Measurements from ENCODE around the gene PCDHGA2.
"Not testable (repeated sequence)": the region's sequence is repeated elsewhere in the genome, so short reads cannot be mapped to it uniquely, and the experiment has no call there.

Gene PCDHGA2

DNA sequence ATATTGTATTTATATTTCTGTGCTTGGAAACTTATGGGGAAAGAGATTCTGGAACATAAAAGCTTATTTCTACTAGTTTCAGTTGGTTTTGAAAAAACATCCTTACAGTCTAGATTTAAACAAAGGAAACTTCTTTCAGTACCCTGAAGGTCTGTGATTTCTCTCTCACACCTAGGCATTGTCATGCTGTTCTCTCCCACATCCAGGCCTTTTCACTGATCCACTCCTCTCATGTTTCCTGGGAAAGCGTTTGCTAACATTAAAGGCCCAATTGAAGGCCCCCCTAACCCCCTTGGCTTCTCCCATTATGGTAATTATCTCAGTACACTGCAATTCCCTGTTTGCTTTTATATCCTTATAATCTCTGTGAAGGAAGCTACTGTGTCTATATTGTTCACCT lies 4.2 kb downstream of the PCDHGA2 start:
- no peak overlapping the region for H3K4me3 ChIP-seq (ENCODE audit: low read depth, low read length)
- DNase-seq (ENCODE audit: low read depth), result no peak
- TF ChIP-seq, protein P1, sequence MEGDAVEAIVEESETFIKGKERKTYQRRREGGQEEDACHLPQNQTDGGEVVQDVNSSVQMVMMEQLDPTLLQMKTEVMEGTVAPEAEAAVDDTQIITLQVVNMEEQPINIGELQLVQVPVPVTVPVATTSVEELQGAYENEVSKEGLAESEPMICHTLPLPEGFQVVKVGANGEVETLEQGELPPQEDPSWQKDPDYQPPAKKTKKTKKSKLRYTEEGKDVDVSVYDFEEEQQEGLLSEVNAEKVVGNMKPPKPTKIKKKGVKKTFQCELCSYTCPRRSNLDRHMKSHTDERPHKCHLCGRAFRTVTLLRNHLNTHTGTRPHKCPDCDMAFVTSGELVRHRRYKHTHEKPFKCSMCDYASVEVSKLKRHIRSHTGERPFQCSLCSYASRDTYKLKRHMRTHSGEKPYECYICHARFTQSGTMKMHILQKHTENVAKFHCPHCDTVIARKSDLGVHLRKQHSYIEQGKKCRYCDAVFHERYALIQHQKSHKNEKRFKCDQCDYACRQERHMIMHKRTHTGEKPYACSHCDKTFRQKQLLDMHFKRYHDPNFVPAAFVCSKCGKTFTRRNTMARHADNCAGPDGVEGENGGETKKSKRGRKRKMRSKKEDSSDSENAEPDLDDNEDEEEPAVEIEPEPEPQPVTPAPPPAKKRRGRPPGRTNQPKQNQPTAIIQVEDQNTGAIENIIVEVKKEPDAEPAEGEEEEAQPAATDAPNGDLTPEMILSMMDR (IDR thresholded peaks at IDR 0.05; ENCODE audit: low read depth, low read length, missing control alignments), result no peak

DNA sequence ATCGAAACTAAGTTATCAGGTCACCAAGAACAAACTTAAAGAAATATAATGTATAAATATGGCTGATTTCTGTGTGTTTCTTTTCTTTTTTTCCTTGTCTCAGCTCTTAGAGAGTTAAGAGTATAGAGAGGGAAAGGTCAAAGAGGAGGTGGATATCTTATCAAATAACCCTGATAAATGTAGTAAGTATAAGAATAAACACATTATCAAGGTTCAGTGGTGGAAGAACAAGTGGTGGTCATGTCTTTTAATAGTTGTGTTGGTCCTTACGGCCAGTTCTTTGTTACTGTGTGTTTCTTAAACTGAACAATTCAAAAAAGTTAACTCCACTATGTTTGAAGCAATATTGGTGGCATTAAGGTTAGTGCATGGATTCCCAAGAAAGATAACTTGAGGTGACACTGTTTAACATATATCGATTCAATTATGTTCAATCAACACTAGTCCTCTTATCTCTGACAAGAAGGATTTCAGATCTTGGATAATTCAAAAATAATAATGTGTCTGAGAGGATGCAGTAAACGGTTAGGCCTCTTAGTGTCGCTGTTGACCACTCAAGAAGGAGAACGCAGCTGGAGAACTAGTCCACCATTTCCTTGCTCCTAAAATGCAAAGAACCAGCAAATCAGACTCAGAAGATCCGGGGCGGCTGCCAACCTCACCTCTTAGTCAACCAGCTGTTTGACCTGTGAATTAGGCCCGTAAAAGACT lies 4.8 kb downstream of the PCDHGA2 start, which contains the start of gene PCDHGA3:
TSS of gene PCDHGA3 (plus strand) at position 588 of the 711 bp plus-strand sequence. CDS start 205 bp downstream, outside the sequence.
- TF ChIP-seq, protein P1 (IDR thresholded peaks at IDR 0.05; ENCODE audit: low read depth, low read length, missing control alignments), result peak; percentile 6
- no peak for DNase-seq (ENCODE audit: low read depth)
- H3K4me3 ChIP-seq (ENCODE audit: low read depth, low read length), result no peak within 1 kb of the TSS

DNA sequence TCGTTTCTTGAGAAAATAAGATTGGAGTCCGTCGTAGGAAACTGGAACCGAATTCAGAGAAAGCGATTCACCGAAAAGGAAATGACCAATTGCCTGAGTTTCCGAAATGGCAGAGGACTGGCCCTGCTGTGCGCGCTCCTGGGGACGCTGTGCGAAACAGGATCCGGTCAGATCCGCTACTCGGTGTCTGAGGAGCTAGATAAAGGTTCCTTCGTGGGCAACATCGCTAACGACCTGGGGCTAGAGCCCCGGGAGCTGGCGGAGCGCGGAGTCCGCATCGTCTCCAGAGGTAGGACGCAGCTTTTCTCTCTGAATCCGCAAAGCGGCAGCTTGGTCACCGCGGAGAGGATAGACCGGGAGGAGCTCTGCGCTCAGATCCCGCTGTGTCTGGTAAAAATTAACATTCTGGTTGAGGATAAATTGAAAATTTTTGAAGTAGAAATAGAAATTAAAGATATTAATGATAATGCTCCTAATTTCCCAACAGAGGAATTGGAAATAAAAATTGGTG lies 5.4 kb downstream of the PCDHGA2 start:
- TF ChIP-seq, protein P1 (IDR thresholded peaks at IDR 0.05; ENCODE audit: low read depth, low read length, missing control alignments), result no peak
- DNase-seq (ENCODE audit: low read depth), result no peak

DNA sequence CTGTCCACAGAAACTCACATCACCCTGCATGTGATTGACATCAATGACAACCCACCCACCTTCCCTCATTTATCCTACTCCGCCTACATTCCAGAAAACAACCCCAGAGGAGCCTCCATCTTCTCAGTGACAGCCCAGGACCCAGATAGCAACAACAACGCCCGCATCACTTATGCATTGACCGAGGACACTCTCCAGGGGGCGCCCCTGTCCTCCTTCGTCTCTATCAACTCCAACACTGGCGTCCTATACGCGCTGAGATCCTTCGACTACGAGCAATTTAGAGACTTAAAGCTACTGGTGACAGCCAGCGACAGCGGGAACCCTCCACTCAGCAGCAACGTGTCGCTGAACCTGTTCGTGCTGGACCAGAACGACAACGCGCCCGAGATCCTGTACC lies 6.8 kb downstream of the PCDHGA2 start:
- DNase-seq (ENCODE audit: low read depth), result no peak
- H3K4me3 ChIP-seq (ENCODE audit: low read depth, low read length), result no peak overlapping the region
- TF ChIP-seq, protein P1 (IDR thresholded peaks at IDR 0.05; ENCODE audit: low read depth, low read length, missing control alignments), result peak; percentile 7

More for the DNA sequence above, 5.4 kb downstream of the PCDHGA2 start:
- no peak overlapping the region for H3K4me3 ChIP-seq (ENCODE audit: low read depth, low read length)

DNA sequence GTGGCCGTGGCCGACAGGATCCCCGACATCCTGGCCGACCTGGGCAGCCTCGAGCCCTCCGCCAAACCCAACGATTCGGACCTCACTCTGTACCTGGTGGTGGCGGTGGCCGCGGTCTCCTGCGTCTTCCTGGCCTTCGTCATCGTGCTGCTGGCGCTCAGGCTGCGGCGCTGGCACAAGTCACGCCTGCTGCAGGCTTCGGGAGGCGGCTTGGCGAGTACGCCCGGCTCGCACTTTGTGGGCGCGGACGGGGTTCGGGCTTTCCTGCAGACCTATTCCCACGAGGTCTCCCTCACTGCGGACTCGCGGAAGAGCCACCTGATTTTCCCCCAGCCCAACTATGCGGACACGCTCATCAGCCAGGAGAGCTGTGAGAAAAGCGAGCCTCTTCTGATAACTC lies 7.5 kb downstream of the PCDHGA2 start:
- DNase-seq (ENCODE audit: low read depth), result not testable (repeated sequence)

DNA sequence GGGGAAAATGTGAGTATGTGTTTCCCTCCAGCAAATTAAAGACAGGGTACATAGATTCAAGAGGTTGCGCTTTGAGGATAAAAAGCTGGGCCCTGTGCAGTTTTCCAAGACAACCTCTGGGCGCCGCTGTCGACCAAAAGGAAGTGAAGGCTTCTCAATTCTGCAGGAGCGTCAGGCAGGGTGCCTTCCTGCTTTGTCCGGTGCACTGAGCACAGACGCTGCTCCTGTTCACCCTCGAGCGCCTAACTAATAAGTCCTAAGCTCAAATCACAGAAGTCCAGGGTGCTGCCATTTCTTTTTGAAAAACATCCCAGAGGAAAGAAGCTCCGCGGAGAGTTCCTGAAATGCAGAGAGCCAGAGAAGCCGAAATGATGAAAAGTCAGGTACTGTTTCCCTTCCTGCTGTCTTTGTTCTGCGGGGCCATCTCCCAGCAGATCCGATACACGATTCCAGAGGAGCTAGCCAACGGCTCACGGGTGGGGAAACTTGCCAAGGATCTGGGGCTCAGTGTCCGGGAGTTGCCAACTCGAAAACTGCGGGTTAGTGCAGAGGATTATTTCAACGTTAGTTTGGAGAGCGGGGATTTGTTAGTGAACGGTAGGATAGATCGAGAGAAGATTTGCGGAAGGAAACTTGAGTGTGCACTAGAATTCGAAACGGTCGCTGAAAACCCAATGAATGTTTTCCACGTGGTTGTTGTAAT lies 11.5 kb downstream of the PCDHGA2 start, which contains the start of gene PCDHGB1:
TSS of gene PCDHGB1 (plus strand) at position 183 of the 703 bp plus-strand sequence. CDS start at position 345, 162 bp downstream.
- DNase-seq (ENCODE audit: low read depth), result peak; percentile 55
- TF ChIP-seq, protein P1 (IDR thresholded peaks at IDR 0.05; ENCODE audit: low read depth, low read length, missing control alignments), result peak; percentile 79
- H3K4me3 ChIP-seq (ENCODE audit: low read depth, low read length), result peak within 1 kb of the TSS; percentile 53

More for the DNA sequence above, 7.5 kb downstream of the PCDHGA2 start:
- H3K4me3 ChIP-seq (ENCODE audit: low read depth, low read length), result not testable (repeated sequence)

DNA sequence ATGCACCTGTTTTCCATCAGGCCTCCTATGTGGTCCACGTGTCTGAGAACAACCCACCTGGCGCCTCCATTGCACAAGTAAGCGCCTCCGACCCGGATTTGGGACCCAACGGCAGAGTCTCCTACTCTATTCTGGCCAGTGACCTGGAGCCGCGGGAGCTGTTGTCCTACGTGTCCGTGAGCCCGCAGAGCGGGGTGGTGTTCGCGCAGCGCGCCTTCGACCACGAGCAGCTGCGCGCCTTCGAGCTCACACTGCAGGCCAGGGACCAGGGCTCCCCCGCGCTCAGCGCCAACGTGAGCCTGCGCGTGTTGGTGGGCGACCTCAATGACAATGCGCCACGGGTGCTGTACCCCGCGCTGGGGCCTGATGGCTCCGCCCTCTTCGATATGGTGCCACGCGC lies 13.0 kb downstream of the PCDHGA2 start:
- no peak overlapping the region for H3K4me3 ChIP-seq (ENCODE audit: low read depth, low read length)
- TF ChIP-seq, protein P1 (IDR thresholded peaks at IDR 0.05; ENCODE audit: low read depth, low read length, missing control alignments), result no peak
- DNase-seq (ENCODE audit: low read depth), result no peak

Measured in GM12864 (cell line).